Astrocyte of the spinal cord (primary cell): Measurements from ENCODE around the gene ENDOD1.

Source experiments
- DNase-seq: peaks from one replicate; pipeline ENCODE4 v3.0.0; 2011; ENCODE audit warnings: low read depth, low spot score
- H3K4me3 ChIP-seq: 2 replicates; pipeline ENCODE4 v1.5.1; 2011; ENCODE audit warnings: low read depth, mild to moderate bottlenecking, low read length, moderate library complexity
- CTCF ChIP-seq: IDR thresholded peaks from 2 replicates; pipeline ENCODE4 v1.5.1; 2012; ENCODE audit warnings: low read depth, mild to moderate bottlenecking, low read length, inconsistent platforms
- in situ Hi-C: cut with HindIII; loops from 2 replicates; pipeline ENCODE4 v1.10.0; 2017; ENCODE audit warnings: low sequenced_read_pairs

ENDOD1 gene

DNA sequence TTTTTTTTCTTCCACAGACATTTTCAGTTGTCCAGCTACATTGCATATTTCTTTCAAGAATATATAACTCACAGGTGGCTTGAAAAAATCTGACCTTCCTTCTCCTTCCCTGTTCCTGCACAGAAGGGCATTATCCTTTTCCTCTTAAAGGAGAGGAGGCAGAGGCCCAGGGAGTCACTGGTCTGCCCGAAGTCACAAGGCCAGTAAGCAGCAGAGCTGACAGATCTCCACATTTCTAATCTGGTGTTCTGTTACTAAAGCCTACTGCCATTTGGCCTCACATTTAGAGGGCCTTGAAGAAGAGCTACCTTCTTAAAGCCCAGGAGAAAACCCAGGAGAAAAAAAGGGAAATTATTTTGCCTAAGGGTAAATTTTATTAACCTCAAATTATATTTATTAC, 12.3 kb downstream of the ENDOD1 start:
- TF ChIP-seq CTCF = no peak
- no peak for DNase-seq
- in situ Hi-C loops = no loop called here
- H3K4me3 ChIP-seq = no peak overlapping the region

GRCh38 chr11:95102733-95103132, 13.1 kb downstream of the ENDOD1 start:
- H3K4me3 ChIP-seq = no peak overlapping the region
- TF ChIP-seq CTCF = no peak
- DNase-seq = no peak
- in situ Hi-C loops = no loop called here

- in situ Hi-C loops = no loop called here
- H3K4me3 ChIP-seq = no peak overlapping the region
- no peak for TF ChIP-seq CTCF
- no peak for DNase-seq
Measured at GRCh38 chr11:95103701-95104100, 14.1 kb downstream of the ENDOD1 start.

- in situ Hi-C loops = no loop called here
- H3K4me3 ChIP-seq = no peak overlapping the region
- TF ChIP-seq CTCF = no peak
- DNase-seq = no peak
Measured at GRCh38 chr11:95104121-95104830, 14.6 kb downstream of the ENDOD1 start.

GRCh38 chr11:95104856-95105255, 15.2 kb downstream of the ENDOD1 start:
- no peak for TF ChIP-seq CTCF
- DNase-seq = no peak
- in situ Hi-C loops = no loop called here
- no peak overlapping the region for H3K4me3 ChIP-seq

DNA sequence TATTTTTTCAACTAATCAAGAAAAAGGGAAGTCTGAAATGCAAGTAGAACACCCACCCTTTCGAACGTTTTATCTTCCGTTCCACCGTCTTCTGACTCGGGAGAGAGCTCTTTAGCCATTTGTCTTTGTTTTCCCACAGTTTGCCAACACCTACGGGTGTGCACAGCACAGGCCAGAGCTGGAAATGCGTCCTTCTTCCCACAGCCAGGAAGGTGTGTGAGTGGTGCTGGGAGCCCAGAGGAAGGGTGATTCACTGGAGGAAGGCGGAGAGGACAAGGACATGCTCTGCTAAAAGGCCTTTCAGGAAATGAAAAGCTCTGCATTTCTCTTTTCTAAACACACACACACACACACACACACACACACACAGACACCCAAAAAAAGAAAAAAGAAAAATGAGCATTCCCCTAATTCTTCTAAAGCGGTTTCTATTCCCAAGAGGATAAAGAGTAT, 18.5 kb downstream of the ENDOD1 start:
- in situ Hi-C loops = no loop called here
- DNase-seq = peak; percentile 79
- no peak for TF ChIP-seq CTCF
- no peak overlapping the region for H3K4me3 ChIP-seq
